ENCODE results near the gene TAS2R30.
"Not testable (repeated sequence)": the region's sequence is repeated elsewhere in the genome, so short reads cannot be mapped to it uniquely, and the experiment has no call there.

The TAS2R30 gene

DNA sequence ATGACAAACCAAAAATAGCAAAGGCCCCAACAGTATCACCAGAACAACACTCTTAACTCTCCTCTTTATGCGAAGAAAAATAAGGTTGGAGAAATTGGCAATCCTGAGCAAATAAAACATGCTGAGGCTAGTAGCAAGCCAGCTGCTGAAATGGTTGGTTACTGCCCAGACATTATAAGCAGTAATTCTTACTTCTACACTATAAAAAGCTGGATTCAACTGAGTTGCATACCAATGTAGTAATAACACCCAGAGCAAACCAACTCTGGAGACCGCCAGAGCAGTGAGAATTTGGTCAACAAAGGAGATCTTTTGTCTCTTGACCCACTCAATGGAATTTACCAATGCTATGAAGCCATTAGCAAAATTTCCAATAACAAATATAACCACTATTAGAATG lies 628 bp downstream of the TAS2R30 start:
- H3K4me3 ChIP-seq = no peak overlapping the region
- TF ChIP-seq, protein P1, sequence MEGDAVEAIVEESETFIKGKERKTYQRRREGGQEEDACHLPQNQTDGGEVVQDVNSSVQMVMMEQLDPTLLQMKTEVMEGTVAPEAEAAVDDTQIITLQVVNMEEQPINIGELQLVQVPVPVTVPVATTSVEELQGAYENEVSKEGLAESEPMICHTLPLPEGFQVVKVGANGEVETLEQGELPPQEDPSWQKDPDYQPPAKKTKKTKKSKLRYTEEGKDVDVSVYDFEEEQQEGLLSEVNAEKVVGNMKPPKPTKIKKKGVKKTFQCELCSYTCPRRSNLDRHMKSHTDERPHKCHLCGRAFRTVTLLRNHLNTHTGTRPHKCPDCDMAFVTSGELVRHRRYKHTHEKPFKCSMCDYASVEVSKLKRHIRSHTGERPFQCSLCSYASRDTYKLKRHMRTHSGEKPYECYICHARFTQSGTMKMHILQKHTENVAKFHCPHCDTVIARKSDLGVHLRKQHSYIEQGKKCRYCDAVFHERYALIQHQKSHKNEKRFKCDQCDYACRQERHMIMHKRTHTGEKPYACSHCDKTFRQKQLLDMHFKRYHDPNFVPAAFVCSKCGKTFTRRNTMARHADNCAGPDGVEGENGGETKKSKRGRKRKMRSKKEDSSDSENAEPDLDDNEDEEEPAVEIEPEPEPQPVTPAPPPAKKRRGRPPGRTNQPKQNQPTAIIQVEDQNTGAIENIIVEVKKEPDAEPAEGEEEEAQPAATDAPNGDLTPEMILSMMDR (IDR thresholded peaks at IDR 0.05) = no peak
- DNase-seq (ENCODE audit: low spot score) = no peak
- no peak overlapping the region for H3K27ac ChIP-seq

DNA sequence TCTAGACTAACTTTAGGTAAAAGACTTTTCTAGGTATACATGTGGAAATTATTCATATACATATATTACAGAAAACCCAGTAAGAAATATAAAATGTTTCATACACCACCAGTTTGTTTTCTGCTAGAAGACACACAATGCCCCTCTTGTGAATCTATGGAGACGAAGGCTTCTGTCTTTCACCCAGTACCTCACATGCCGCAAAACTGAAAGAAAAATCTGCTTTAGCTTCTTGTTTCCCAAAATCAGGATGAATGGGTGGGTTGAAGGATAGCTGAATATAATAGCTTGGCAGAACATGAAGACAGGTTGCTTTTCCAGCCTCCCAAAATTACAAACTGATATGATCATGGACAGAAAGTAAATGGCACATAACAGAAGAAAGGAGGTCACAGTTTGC lies 1.3 kb downstream of the TAS2R30 start:
- no peak overlapping the region for H3K27ac ChIP-seq

GRCh38 chr12:11130999-11131398 lies 3.4 kb downstream of the TAS2R30 start:
- Histone ChIP-seq H3K27ac (no peak overlapping the region), H3K4me3 (no peak overlapping the region)
- TF ChIP-seq, protein P1 (IDR thresholded peaks at IDR 0.05) = no peak
- no peak for DNase-seq (ENCODE audit: low spot score)

More for the DNA sequence above, 1.3 kb downstream of the TAS2R30 start:
- no peak for DNase-seq (ENCODE audit: low spot score)
- no peak overlapping the region for H3K4me3 ChIP-seq
- TF ChIP-seq, protein P1 (IDR thresholded peaks at IDR 0.05) = no peak

DNA sequence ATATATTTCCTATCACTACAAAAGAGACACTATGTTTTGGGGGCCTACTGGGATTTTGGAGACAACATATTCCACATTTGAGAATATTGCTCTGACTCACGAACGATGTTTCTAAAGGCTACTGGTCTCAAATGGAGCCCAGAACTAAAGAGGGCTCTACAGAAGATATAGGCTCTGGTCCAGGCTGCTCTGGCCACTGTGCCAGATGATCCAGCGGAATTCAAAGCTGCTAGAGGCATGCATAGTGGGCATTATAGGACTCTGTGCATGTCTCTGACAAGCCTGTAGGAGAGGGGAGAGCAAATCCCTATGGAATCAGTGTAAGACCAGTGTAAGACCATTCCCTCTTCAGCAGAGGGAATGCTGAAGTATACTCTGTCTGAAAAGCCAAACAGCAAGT lies 4.1 kb downstream of the TAS2R30 start:
- TF ChIP-seq, protein P1 (IDR thresholded peaks at IDR 0.05) = no peak
- H3K4me3 ChIP-seq = no peak overlapping the region
- H3K27ac ChIP-seq = no peak overlapping the region
- DNase-seq (ENCODE audit: low spot score) = no peak

- DNase-seq (ENCODE audit: low spot score) = not testable (repeated sequence)
Measured at GRCh38 chr12:11114130-11114529, 20.3 kb downstream of the TAS2R30 start.

GRCh38 chr12:11111213-11111612 lies 23.2 kb downstream of the TAS2R30 start:
- not testable (repeated sequence) for H3K4me3 ChIP-seq; DNase-seq (ENCODE audit: low spot score); H3K27ac ChIP-seq

More at GRCh38 chr12:11114130-11114529, 20.3 kb downstream of the TAS2R30 start:
- not testable (repeated sequence) for H3K27ac ChIP-seq, H3K4me3 ChIP-seq

GRCh38 chr12:11108862-11109261 lies 25.6 kb downstream of the TAS2R30 start:
- Histone ChIP-seq H3K4me3 (no peak overlapping the region), H3K27ac (no peak overlapping the region)
- DNase-seq (ENCODE audit: low spot score) = no peak
- TF ChIP-seq, protein P1 (IDR thresholded peaks at IDR 0.05) = no peak

GRCh38 chr12:11107719-11108118 lies 26.7 kb downstream of the TAS2R30 start:
- H3K4me3 ChIP-seq = no peak overlapping the region
- H3K27ac ChIP-seq = no peak overlapping the region
- DNase-seq (ENCODE audit: low spot score) = no peak
- TF ChIP-seq, protein P1 (IDR thresholded peaks at IDR 0.05) = no peak
